ENCODE data around the gene TTC1.

- TF ChIP-seq CTCF (conservative IDR thresholded peaks at IDR 0.05), result no peak
- TF ChIP-seq ZFX (IDR thresholded peaks at IDR 0.05), result no peak
Measured at GRCh38 chr5:160029004-160029403, 20.1 kb downstream of the TTC1 start.

All from C4-2B (cell line).